Ascending aorta (tissue), 2 donors: Measurements from ENCODE around the gene PTPRK. TPM values are rescaled to one million over a fixed set of nuclear protein-coding genes. Genes with fewer than 3 reads are reported as not detected.

Experiments
- DNase-seq, 2 donors: peaks; one replicate each; pipeline ENCODE4 v3.0.0-alpha.2; 2019; ENCODE audit warnings: low spot score in 2 of 2
- H3K27ac ChIP-seq, 2 donors: fragments of 200-600 bp; sonication (generic); one replicate each; pipeline ENCODE4 v1.5.1; 2016 to 2017; ENCODE audit warnings: mild to moderate bottlenecking in 1 of 2
- H3K27me3 ChIP-seq: fragments of 200-600 bp; sonication (generic); one replicate; pipeline ENCODE4 v1.5.1; 2017
- H3K36me3 ChIP-seq, 2 donors: fragments of 200-600 bp; sonication (generic); one replicate each; pipeline ENCODE4 v1.5.1; 2016
- H3K4me1 ChIP-seq, 2 donors: fragments of 200-600 bp; sonication (generic); one replicate each; pipeline ENCODE4 v1.5.1; 2016 to 2017; ENCODE audit warnings: mild to moderate bottlenecking in 1 of 2
- H3K4me3 ChIP-seq, 2 donors: fragments of 200-600 bp; sonication (generic); one replicate each; pipeline ENCODE4 v1.5.1; 2016 to 2017; ENCODE audit warnings: mild to moderate bottlenecking in 1 of 2
- H3K9me3 ChIP-seq, 2 donors: fragments of 200-600 bp; sonication (generic); one replicate each; pipeline ENCODE4 v1.5.1; 2016
- CTCF ChIP-seq, 3 experiments: fragments of 200-600 bp in 2 of 3; fragments of 450-650 bp in 1 of 3; sonication (generic) in 2 of 3; IDR thresholded peaks; one replicate each; pipeline ENCODE4 v1.5.1; 2016 to 2019; ENCODE audit warnings: antibody characterized with exemption in 3 of 3, mild to moderate bottlenecking in 1 of 3, moderate library complexity in 1 of 3
- intact Hi-C: fragments of 100-400 bp; cut with DNase I; formaldehyde crosslinking; loops from one replicate; pipeline ENCODE4 v1.15.1; 2023
- total RNA-seq: library from RNA; depleted of rRNA; stranded (reverse); fragments of >200 nt; gene quantifications from one replicate; pipeline ENCODE4 v1.1.0, GENCODE V29; 2016

Gene PTPRK
- total RNA-seq, 1 donor from 2014 or later, result 73.1 TPM

GRCh38 chr6:128047989-128048388, 472.4 kb downstream of the PTPRK start:
- no peak for TF ChIP-seq CTCF (IDR thresholded peaks at IDR 0.05)
- Histone ChIP-seq H3K4me3 (no peak overlapping the region), H3K4me1 (no peaks in the 10 kb centered on the region), H3K9me3 (no peaks in the 10 kb centered on the region), H3K36me3 (peaks cover 0 to 4% of the 10 kb centered on the region in 2 donors), H3K27me3 (no peaks in the 10 kb centered on the region), H3K27ac (no peak overlapping the region)
- DNase-seq, result no peak
- intact Hi-C loops, result no loop called here

GRCh38 chr6:128046033-128046432, 474.4 kb downstream of the PTPRK start:
- Histone ChIP-seq H3K4me1 (no peaks in the 10 kb centered on the region), H3K27me3 (no peaks in the 10 kb centered on the region), H3K4me3 (no peak overlapping the region), H3K36me3 (peaks cover 0 to 4% of the 10 kb centered on the region in 2 donors), H3K9me3 (no peaks in the 10 kb centered on the region), H3K27ac (no peak overlapping the region)
- no peak for DNase-seq
- intact Hi-C loops, result no loop called here
- no peak for TF ChIP-seq CTCF (IDR thresholded peaks at IDR 0.05)

DNA sequence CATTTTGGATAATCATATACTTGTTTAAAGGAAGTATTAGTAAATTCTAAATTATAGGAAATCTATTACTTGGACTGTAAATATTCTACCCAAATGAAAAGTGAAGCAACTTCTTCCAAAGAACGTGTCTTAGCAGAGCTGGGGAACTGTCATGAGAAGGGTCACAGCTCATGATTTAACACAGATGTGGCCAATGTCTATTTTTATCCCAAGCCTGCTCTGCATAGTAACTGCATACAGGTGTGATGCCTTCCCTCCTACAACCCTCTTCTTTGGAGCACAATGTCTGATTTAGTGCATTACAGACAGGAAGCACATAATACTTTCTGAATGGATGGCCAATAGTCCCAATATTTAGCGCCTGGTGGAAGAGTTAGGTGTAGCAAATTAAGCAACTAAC, 480.9 kb downstream of the PTPRK start:
- Histone ChIP-seq H3K4me3 (no peak overlapping the region), H3K9me3 (no peaks in the 10 kb centered on the region), H3K27me3 (no peaks in the 10 kb centered on the region), H3K27ac (no peak overlapping the region), H3K36me3 (no peaks in the 10 kb centered on the region), H3K4me1 (no peaks in the 10 kb centered on the region)
- no peak for TF ChIP-seq CTCF (IDR thresholded peaks at IDR 0.05)
- intact Hi-C loops, result no loop called here
- DNase-seq, result no peak

DNA sequence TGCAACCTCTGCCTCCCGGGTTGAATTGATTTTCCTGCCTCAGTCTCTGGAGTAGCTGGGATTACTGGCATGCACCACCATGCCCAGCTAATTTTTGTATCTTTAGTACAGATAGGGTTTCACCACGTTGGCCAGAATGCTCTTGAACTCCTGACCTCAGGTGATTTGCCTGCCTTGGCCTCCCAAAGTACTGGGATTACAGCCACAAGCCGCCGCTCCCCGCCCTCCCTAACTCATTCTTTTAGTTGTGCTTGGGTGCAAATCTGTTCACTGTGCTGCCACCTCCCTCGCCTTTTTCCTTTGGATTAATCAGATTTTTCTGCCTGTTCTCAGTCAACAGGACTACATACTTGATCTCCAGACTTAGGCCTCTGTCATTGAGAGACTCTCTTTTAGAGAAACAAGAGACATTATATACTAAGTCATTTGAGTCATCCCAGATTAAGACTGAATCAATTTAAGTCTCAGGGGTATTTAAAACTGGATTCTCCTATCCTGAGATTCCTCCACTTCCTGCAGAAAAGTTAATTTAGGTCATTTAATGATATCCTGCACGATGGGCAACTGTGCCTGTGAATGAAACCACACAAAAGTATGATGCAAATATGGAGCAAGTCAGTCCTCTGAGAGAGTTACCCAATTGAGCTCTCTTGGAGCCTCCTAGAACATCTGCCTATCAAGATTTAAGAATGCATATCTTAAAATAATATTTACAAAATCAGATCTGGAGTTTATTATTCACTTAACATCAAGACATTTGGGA, 483.4 kb downstream of the PTPRK start:
- Histone ChIP-seq H3K27me3 (no peaks in the 10 kb centered on the region), H3K4me3 (no peak overlapping the region), H3K9me3 (no peaks in the 10 kb centered on the region), H3K36me3 (no peaks in the 10 kb centered on the region), H3K4me1 (no peaks in the 10 kb centered on the region), H3K27ac (no peak overlapping the region)
- no peak for DNase-seq
- TF ChIP-seq CTCF (IDR thresholded peaks at IDR 0.05), result no peak
- intact Hi-C loops, result no loop called here

- Histone ChIP-seq H3K36me3 (no peaks in the 10 kb centered on the region), H3K4me3 (no peak overlapping the region), H3K27me3 (no peaks in the 10 kb centered on the region), H3K4me1 (no peaks in the 10 kb centered on the region), H3K9me3 (no peaks in the 10 kb centered on the region), H3K27ac (no peak overlapping the region)
- no peak for DNase-seq
- intact Hi-C loops, result no loop called here
- TF ChIP-seq CTCF (IDR thresholded peaks at IDR 0.05), result no peak
Measured at GRCh38 chr6:128033156-128033555, 487.2 kb downstream of the PTPRK start.
